ENCODE data around the gene EGFLAM.

DNA sequence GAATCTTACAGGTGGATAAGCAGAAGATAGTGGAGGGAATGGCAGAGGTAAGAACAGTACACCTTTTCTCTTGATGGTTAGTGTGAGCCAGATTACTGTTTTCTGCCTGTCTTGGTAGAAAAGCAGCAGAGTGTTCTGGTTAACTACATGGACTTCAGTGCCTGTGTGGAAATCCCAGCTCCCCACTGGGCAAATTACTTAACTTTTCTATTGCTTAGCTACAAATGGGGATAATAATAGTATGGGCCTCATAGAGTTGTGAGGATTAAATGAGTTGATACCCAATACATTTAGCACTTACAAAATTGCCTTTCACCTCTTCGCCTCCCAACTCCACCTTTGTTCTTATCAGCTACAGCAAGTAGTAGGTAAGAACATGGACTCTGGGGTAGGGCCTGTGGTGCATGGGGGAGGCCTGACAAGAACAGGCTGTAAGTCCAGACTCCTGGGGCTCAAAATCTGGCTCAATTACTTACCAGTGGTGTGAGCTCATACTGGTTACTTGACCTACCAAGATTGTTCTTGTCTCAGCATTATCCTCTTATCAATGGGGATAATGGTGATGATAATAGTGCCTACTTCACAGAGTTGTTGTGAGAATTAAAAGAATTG lies 173.0 kb downstream of the EGFLAM start:
- TF ChIP-seq, protein P1, sequence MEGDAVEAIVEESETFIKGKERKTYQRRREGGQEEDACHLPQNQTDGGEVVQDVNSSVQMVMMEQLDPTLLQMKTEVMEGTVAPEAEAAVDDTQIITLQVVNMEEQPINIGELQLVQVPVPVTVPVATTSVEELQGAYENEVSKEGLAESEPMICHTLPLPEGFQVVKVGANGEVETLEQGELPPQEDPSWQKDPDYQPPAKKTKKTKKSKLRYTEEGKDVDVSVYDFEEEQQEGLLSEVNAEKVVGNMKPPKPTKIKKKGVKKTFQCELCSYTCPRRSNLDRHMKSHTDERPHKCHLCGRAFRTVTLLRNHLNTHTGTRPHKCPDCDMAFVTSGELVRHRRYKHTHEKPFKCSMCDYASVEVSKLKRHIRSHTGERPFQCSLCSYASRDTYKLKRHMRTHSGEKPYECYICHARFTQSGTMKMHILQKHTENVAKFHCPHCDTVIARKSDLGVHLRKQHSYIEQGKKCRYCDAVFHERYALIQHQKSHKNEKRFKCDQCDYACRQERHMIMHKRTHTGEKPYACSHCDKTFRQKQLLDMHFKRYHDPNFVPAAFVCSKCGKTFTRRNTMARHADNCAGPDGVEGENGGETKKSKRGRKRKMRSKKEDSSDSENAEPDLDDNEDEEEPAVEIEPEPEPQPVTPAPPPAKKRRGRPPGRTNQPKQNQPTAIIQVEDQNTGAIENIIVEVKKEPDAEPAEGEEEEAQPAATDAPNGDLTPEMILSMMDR (IDR thresholded peaks at IDR 0.05) = no peak
- no peak for TF ChIP-seq POLR2A (IDR thresholded peaks at IDR 0.05)
